HG03097 (cell line): ENCODE measurements around the gene N4BP2L2.

Experiments used
- ATAC-seq: cut with Tn5 transposase; IDR thresholded peaks from one replicate; pipeline ENCODE4 v1.9.1; 2021; ENCODE audit not compliant: unreplicated experiment, low FRiP score

Gene N4BP2L2

GRCh38 chr13:32472194-32472621 is 66.4 kb downstream of the N4BP2L2 start:
- ATAC-seq, result no peak

GRCh38 chr13:32471187-32471922 is 67.2 kb downstream of the N4BP2L2 start:
- ATAC-seq, result no peak

GRCh38 chr13:32468502-32469142 is 70.0 kb downstream of the N4BP2L2 start:
- no peak for ATAC-seq

- ATAC-seq, result no peak
Observed at GRCh38 chr13:32456591-32456990, 82.0 kb downstream of the N4BP2L2 start.

GRCh38 chr13:32455594-32455903 is 83.0 kb downstream of the N4BP2L2 start:
- ATAC-seq, result no peak

- no peak for ATAC-seq
Observed at GRCh38 chr13:32454886-32455593, 83.6 kb downstream of the N4BP2L2 start.

- ATAC-seq, result no peak
Observed at GRCh38 chr13:32453981-32454380, 84.6 kb downstream of the N4BP2L2 start.

- ATAC-seq, result no peak
Observed at GRCh38 chr13:32448972-32449371, 89.6 kb downstream of the N4BP2L2 start.

- no peak for ATAC-seq
Observed at GRCh38 chr13:32447894-32448623, 90.5 kb downstream of the N4BP2L2 start.

GRCh38 chr13:32446773-32447465 is 91.7 kb downstream of the N4BP2L2 start:
- no peak for ATAC-seq

GRCh38 chr13:32446220-32446619 is 92.4 kb downstream of the N4BP2L2 start:
- no peak for ATAC-seq

GRCh38 chr13:32445461-32445860 is 93.1 kb downstream of the N4BP2L2 start:
- ATAC-seq, result no peak

GRCh38 chr13:32443111-32443510 is 95.5 kb downstream of the N4BP2L2 start:
- ATAC-seq, result peak; percentile 77

GRCh38 chr13:32438871-32439270 is 99.7 kb downstream of the N4BP2L2 start:
- ATAC-seq, result no peak

- no peak for ATAC-seq
Observed at GRCh38 chr13:32432856-32433255, 105.7 kb downstream of the N4BP2L2 start.

- no peak for ATAC-seq
Observed at GRCh38 chr13:32431361-32431760, 107.2 kb downstream of the N4BP2L2 start.

GRCh38 chr13:32430018-32430747 is 108.4 kb downstream of the N4BP2L2 start:
- no peak for ATAC-seq

GRCh38 chr13:32429433-32429909 is 109.1 kb downstream of the N4BP2L2 start:
- no peak for ATAC-seq

- ATAC-seq, result no peak
Observed at GRCh38 chr13:32428581-32429432, 109.8 kb downstream of the N4BP2L2 start.
